CD1c-positive myeloid dendritic cell (primary cell): Measurements from ENCODE around the gene CXCR2.
"Not testable (repeated sequence)": the region's sequence is repeated elsewhere in the genome, so short reads cannot be mapped to it uniquely, and the experiment has no call there.

Source experiments
- DNase-seq: peaks from one replicate; pipeline ENCODE4 v3.0.0-alpha.2; 2016; ENCODE audit errors: extremely low spot score

CXCR2 gene

DNA sequence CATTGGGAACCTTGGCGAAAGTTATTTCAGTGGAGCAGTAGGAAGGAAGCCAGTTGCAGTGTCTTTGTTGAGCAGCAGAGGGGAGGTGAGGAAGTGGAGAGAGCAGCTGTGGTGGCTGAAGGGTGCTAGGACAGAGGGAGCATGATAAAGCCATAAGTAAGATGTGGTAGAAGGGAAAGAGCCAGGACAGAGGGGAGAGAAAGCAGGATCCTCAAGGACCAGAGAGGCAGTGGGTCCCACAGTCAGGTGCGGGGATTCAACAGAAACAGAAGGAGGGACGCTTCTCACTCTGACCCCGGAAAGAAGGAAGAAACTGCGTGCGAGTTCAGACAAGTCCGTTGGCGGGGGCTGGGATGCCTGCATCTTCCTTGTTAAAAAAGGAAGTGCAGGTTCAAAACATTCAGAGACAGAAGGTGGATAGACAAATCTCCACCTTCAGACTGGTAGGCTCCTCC is at the start of gene CXCR2:
Gene CXCR2, plus strand, starts transcription at position 403 of the 455 bp plus-strand sequence. CDS start 8,774 bp downstream, outside the sequence.
- peak; percentile 73 for DNase-seq

DNA sequence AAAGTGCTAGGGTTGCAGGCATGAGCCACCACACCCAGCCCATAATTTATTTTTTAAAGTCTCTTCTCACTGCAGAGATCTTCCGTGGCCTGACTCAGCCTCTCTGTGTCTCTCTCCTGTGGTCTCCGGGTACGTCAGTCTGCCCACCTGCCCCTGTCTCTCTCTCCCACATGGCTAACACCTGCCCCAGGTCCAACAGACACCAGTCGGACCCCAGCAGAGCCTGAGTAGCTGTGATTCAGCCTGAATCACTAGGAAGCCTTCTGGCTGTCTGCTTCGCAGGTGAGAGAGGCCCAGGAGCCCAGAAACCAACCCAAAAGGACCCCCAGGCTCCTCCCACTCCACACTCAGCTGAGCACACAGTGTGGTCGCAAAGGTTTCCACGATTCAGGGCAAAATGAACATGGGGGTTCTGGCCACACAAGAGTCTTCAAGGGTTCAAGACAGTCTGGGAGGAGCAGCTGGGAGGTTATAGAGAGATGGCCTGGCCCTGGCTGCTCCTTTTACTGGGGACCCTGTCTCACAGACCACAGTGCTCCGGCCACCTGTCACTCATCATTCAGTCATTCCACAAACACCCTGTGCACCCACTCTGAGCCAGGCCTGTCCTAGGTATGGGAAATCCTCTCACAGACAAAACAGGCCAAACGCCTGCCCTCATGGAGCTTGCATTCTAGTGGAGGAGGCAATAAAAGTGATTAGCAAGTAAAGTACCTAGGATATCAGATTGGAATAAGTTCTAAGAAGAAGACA is 48.2 kb upstream of the CXCR2 start:
- DNase-seq: no peak

DNA sequence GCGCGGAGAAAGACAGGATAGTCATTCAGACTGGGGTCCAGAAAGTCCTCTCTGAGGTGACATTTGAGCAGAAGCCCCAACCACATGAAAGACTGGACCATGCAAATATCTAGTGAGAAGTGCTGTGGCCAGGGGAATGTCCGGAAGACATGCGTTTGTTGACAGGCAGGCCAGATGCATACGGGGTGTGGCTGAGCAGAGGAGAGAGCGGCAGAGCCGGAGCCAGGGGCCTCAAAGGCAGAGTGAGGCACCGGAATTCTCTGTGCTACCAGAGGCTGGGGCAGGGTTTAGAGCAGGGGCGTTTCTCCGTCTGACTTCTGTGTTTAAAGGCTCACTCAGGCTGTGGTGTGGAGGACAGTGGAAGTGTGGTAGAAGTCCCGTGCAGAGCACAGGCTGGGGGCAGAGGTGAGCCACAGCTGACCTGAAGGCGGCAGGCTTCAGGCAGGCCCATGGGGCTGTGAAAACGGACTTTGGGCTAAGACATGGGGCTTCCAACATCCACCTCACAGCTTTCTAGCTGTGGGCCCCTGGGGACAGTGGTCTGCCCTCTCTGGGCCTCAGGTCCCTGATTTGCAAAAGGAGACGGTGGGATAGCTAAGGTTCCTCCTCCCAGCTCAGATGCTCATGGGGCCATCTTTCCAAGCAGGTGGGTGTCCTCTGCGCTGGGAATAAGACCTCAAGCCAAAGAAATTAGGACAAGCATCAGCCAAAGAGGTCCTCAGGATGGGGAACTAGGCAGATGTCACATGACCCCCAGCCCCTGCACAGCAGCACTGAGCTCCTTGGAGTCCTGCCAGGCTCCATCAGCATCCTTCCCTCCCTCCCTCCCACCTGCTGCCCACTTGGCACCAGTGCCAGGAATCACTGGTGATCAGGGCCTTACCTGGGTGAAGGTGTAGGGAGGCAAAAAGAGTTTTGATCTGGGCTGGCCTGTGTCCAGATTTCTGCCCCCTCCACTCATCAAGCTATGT is 45.6 kb upstream of the CXCR2 start:
- no peak for DNase-seq

DNA sequence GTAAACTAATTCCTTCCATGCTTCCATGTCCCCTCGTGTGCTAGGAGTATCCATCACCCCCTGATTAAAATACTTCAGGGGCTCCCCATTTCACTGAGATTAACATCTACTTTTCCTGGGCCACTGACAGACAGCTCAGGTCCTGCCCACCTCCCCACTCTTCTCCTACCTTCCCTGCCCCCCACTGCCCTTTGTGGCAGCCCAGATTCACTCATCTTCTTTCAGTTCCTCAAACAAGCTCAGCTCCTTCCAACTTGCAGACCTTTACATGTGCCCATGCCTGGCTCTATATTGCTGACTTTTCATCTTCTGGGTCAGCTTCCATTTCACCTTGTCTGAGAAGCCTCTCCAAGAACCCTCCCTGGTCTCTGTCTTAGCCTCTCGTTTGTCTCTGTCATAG is 44.8 kb upstream of the CXCR2 start:
- DNase-seq: peak; percentile 79

DNA sequence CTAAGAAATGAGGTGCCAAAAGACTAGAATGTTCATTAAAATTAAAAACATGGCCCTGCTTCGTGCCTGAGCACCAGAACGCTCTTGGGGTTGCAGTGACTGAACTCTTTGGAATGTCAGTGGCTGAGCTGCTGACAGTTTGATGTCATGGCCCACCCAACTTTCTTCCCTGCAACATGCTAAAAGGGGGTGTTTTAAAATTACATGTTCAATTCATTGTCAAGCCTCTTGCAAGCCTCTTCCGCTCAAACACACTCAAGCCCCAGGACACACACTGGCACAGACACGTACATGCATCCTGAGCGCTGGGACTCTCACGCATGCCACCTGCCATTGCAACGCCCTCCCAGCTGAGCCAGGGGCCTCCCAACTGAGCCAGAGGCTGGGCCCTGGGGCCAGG is 44.1 kb upstream of the CXCR2 start:
- DNase-seq: no peak

DNA sequence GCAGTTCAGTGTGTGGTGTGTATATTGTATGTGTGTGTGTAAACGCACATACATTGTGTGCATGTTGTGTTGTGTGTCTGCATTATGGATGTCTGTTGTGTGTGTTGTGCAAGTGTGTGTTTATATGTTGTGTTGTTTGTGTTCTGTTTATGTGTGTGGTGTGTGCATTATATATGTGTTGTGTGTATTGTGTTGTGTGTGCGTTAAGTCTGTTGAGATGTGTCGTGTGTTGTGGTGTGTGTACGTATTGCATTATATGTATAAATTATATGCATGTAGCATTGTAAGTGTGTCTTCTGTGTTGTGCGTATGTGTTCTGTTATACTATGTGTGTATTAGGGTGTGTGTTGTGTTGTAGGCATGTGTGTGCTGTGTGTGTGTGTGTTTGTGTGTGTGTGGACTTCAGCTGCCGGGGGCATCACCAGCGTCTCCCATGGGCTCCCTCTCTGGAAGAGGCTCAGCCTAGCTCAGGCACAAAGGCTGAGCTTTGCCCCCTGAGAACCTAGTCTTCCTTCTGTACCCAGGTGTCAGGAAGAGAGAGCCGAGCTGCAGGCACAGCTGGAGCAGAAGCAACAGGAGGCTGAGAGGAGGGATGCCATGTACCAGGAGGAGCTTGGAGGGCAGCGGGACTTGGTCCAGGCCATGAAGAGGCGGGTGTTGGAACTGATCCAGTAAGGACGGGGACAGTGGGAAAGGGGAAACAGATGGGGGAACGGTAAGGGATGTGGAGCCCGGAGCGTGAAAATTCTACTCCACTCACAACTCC is 43.1 kb upstream of the CXCR2 start:
- DNase-seq: no peak

DNA sequence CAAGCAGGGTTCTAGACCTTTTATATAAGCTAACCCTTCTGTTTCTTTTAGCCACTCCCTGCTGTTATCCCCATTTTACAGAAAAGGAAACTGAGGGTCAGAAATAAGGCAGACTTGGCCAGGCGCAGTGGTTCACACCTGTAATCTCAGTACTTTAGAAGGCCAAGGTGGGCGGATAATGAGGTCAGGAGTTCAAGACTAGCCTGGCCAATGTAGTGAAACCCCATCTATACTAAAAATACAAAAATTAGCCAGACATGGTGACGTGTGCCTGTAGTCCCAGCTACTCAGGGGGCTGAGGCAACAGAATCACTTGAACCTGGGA is 42.5 kb upstream of the CXCR2 start:
- no peak for DNase-seq

DNA sequence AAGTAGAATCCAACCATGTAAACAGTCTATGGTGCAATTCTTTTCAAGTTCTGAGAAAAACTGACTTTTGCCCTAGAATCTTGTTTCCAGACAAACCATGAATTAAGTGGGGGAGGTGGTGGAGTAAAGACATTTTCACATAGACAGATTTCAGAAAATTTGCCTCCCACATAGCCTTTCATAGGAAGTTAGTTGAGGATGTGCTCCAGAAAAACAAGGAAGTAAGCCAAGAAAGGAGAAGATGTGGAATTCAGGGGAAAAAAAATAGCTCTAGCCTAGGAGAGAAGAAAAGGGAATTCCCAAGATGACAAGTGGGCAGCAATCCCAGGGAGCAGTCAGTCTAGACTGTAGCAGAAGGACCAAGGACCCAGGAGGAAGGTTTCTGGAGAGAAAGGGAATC is 39.4 kb upstream of the CXCR2 start:
- peak; percentile 92 for DNase-seq

DNA sequence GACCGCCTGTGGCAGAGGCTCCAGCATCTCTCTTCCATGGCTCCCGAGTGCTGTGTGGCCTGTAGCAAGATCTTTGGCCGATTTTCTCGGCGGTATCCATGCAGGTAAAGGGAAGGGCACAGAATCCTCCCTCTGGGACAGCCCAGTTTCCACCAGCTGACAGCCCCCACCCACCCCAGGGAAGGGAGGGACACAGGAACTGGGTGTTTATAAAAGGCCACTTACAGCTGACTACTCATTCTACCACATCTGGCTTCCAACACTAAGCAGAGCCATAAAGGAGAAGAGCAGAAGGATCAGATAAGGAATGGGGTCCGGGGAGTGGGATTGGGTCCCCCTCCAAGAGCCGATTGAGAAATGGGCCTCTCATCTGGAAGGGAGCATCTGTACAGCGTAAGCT is 36.6 kb upstream of the CXCR2 start:
- DNase-seq: no peak

DNA sequence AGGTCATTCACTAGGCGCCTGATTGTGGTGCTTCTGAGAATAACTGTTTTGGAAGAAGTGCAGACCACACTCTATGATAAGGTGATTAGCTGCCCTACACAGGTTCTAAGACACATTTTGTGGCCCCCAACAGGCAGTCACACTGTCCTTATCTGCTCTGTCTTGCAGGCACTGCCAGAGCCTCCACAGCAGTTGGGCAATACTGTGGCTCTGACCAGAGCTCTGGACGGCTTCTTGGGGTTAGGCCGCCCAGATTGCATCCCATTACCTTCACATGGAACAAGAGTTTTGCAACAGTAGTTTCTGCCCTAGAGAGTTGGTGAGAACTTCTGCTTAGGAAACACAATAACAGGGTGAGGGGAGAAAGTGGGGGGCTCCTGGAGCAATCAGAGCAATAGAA is 34.1 kb upstream of the CXCR2 start:
- DNase-seq: peak; percentile 40

DNA sequence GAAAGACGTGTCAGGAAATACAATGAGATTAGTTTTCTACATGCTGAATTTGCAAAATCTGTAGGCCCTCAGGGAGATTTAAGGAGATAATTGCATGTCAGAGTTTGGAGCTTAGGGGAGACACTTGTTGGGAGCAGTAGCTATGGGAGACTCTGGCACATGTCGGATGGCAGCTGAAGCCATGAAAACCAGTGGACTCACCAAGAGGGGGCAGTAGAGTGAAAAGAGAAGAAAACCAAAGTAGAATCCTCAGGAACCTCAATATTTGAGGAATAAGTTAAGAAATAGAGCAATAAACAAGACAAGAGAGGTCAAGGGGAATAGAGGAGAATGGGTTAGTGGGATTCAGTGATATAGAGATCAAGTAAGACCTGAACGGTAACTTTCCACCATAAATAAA is 31.9 kb upstream of the CXCR2 start:
- no peak for DNase-seq

DNA sequence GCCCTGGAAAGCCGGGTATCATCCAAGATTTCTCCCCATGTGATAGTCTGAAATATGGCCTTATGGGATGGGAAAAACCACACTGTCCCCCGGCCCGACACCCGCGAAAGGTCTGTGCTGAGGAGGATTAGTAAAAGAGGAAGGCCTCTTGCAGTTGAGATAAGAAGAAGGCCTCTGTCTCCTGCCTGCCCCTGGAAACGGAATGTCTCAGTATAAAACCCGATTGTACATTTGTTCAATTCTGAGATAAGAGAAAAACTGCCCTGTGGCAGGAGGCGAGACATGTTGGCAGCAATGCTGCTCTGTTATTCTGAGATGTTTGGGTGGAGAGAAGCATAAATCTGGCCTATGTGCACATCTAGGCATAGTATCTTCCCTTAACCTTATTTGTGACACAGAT is 30.0 kb upstream of the CXCR2 start:
- no peak for DNase-seq

DNA sequence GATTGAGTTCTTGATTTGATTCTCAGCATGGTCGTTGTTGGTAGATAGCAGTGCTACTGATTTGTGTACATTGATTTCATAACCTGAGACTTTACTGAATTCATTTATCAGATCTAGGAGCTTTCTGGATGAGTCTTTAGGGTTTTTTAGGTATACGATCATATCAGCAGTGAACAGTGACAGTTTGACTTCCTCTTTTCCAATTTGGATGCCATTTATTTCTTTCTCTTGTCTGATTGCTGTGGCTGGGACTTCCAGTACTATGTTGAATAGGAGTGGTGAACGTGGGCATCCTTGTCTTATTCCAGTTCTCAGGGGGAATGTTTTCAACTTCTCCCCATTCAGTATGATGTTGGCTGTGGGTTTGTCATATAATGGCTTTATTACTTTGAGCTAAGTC is 27.9 kb upstream of the CXCR2 start:
- no peak for DNase-seq

DNA sequence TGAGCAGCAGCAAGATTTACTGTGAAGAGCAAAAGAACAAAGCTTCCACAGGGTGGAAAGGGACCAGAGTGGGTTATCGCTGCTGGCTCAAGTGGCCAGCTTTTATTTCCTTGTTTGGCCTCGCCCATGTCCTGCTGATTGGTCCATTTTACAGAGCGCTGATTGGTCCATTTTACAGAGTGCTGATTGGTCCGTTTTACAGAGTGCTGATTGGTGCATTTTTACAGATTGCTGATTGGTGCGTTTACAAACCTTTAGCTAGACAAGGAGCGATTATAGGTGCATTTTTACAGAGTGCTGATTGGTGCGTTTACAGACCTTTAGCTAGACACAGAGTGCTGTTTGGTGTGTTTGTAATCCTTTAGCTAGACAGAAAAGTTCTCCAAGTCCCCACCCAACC is 17.0 kb upstream of the CXCR2 start:
- DNase-seq: not testable (repeated sequence)

DNA sequence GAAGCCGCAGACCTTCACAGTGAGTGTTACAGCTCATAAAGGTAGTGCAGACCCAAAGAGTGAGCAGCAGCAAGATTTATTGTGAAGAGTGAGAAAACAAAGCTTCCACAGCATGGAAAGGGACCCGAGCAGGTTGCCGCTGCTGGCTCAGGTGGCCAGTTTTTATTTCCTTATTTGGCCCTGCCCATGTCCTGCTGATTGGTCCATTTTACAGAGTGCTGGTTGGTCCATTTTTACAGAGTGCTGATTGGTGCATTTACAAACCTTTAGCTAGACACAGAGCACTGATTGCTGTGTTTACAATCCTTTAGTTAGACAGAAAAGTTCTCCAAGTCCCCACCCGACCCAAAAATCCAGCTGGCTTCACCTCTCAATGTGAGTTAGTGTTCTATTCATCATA is 4.0 kb upstream of the CXCR2 start:
- not testable (repeated sequence) for DNase-seq

DNA sequence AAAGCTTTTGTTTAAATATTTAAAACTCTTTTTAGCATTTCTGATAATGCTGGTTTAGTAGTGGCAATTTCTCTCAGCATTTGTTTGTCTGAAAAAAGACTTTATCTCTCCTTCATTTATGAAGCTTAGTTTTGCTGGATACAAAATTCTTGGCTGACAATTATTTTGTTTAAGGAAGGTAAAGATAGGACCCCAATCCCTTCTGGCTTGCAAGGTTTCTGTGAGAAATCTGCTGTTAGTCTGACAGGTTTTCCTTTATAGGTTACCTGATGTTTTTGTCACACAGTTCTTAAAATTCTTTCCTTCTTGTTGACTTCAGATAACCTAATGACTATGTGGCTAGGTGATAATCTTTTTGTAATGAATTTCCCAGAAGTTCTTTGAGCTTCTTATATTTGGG is 3.5 kb upstream of the CXCR2 start:
- not testable (repeated sequence) for DNase-seq

DNA sequence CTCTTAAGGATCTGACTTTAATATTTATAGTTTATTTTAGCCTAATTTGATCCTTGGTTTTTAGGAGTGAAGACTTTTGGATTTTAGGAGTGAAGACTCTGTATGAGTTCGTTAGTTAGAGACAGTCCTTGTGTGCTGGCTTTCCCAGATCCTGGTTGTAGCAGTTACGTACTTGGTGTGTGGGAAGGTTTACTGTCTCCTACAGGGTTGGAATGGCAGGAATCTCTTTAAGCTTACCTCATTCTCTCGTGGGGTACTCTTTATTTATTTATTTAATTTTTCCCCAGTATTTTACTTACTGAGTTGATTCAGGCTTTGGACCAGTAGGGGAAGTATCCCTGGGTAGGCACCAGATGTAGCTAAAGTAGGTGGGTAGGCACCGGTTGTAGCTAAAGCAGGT is 1.8 kb upstream of the CXCR2 start:
- DNase-seq: no peak

DNA sequence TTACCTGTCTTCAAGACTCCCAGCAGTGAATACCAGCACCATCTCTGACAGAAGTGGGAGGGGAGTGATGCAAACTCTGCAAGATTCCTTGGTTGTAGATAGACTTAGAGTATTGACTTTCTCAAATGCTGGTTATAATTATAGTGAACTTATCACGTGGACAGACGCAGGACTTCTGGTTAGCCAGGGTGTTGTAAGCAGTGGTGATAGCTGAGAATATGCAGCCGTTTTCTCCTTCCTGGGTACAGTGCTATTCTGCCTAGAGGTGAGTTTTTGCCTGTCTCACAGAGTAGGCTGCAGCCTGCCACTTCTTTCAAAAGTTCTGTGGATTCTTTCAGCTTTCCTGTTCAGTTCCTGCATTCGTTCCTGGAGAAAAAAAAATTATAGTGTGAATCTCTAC is 733 bp upstream of the CXCR2 start:
- DNase-seq: no peak

DNA sequence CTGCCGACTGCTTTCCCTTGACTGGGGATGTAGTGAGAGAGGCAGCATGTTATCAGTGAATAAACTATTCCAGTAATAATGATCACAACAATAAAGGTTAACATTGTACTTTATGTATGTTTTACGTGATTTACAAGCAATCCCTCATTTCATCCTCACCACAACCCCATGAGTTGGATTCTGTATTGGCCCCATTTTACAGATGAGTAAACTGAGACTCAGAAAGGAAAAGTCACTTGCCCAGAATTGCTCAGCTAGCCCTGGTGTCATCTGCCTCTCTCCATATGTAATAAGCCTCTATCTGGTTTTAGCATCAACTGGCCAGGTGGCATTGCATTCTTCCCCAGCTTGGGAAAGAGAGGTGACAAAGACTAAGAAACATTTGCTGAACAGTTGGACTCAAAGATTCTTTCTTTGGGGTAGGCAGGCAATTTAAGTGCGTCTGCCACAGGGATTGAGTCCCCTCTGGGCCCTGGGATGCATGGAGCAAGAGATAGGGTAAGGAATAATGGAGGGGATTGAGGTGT is 2.2 kb downstream of the CXCR2 start:
- DNase-seq: no peak

DNA sequence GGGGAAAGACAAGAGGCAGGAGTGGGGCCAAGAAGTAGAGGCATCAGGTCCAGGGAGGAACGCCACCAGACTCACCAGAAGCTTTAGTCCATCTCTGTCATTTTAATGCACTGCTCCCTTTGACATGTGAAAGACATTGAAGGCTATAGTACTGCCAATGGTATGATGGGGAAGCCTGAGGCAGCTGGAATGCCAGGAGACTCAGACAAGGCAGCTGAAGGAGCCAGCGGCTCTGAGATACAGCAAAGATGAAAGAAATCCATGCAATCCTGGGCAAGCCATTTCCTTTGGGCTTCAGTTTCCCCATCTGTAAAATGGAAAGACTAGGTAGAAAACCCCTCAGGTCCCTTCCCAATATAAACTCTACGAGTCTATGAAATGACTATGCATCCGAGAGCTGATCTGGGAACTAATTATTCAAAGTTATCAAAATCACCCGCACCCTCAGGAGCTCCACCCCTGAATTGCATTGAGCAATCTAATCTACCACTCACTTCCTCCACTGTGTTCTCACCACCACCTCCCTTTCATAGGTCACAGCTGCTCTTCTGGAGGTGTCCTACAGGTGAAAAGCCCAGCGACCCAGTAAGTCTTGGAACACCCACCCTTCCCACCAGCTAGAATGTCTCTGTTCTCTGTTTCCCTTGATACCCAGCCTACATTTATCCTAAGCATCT is 3.1 kb downstream of the CXCR2 start:
- DNase-seq: peak; percentile 28

DNA sequence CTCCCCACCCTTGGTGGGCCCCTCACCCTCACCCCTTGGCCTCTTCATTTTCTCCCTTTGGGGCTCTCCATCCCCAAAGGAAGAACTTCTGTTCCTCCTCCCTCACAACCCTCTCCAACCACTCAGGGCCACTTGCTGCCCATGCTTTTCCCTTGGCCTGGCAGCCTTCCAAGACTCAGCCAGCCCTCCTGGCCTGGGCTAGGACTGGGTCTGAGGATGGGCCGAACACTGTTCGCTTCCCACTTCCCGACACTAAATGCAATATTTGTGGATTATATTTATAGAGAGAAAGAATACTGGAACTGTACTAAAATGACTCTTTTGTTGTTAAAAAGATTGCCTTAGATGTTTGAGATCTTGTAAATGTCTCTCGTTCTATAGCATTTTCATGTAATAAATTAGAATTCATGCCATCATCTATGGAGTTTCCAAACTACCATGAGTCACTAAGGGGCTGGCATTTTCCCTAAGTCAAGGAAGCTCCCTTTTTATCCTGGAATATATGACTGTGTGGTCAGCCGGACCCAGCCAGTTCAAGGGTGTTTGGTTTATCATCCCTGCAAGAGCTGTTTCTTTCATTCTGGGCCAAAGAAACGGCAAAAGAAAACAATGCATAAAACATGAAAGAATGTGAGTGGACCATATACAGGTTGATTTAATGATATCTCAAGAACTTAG is 3.8 kb downstream of the CXCR2 start:
- no peak for DNase-seq
